ENCODE measurements around the gene UNC45A. TPM values are rescaled to one million over a fixed set of nuclear protein-coding genes. Genes with fewer than 3 reads are reported as not detected.

Gene UNC45A
- total and polyA plus RNA-seq, 4 donors = 13.9 to 31.2 (median 24.9) TPM

DNA sequence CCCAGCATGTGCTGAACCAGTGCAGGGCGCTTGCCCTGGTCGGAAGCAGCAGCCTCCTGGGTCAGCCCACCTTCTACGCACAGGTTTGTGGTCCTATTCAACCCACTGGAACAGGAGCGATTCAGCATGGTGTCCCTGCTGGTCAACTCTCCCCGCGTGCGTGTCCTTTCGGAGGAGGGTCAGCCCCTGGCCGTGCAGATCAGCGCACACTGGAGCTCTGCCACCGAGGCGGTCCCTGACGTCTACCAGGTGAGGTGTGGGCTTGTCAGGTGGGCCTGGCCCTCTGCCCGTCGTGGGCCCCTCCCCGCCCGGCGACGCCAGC, 23.8 kb upstream of the UNC45A start (continued):
- TF ChIP-seq CTCF (IDR thresholded peaks at IDR 0.05; ENCODE audit: low read depth, low read length, missing input control) (no peak), RXRA (IDR thresholded peaks at IDR 0.05) (no peak)

DNA sequence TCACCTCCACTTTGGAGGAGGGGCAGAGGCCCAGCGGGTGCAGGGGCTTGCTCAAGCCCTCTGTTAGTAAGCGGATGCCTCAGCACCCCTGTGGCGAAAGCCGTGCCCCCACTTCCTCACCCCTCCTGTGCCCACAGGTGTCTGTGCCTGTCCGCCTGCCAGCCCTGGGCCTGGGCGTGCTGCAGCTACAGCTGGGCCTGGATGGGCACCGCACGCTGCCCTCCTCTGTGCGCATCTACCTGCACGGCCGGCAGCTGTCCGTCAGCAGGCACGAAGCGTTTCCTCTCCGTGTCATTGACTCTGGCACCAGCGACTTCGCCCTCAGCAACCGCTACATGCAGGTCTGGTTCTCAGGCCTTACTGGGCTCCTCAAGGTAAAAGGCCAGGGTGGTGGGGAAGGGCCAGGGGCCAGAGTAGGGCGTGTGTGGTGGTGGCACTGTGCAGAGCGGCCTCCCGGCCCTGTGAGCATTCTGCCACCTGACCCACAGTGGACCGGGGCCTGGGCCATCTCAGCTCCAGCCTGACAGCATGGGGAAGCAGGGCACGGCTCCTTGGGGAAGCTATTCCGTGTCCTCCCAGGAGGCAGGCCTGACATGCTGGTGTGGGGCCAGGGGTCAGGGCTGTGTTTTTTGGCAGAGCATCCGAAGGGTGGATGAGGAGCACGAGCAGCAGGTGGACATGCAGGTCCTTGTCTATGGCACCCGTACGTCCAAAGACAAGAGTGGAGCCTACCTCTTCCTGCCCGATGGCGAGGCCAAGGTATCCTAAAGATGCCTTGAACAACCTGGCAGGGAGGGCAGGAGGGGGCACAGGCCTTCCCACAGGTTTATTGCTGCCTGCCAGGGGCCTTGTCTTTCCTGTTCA, 22.9 kb upstream of the UNC45A start:
- no peak for DNase-seq (ENCODE audit: low spot score)
- Histone ChIP-seq H3K27me3 (ENCODE audit: control insufficient read depth in 4 of 4, insufficient read depth in 4 of 4, low read length in 3 of 4) (no peaks in the 10 kb centered on the region), H3K4me3 (ENCODE audit: low read depth in 1 of 3, low read length in 3 of 3) (no peak overlapping the region), H3K9me3 (ENCODE audit: control insufficient read depth in 4 of 4, low read length in 3 of 4) (no peaks in the 10 kb centered on the region), H3K4me1 (ENCODE audit: control insufficient read depth in 4 of 4, insufficient read depth in 4 of 4, low read length in 3 of 4) (no peaks in the 10 kb centered on the region), H3K27ac (ENCODE audit: low read depth in 1 of 2, low read length in 2 of 2) (no peak overlapping the region), H3K36me3 (ENCODE audit: control insufficient read depth in 4 of 4, insufficient read depth in 3 of 4, low read depth in 1 of 4, low read length in 3 of 4) (peaks cover 35 to 88% (median 63%) of the 10 kb centered on the region in 4 donors), H3K9ac (ENCODE audit: low read depth in 1 of 2, low read length in 2 of 2) (no peak overlapping the region)
- WGBS = 94% methylated on average over 30 of the region's 30 CpGs
- TF ChIP-seq, protein P1, sequence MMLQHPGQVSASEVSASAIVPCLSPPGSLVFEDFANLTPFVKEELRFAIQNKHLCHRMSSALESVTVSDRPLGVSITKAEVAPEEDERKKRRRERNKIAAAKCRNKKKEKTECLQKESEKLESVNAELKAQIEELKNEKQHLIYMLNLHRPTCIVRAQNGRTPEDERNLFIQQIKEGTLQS (IDR thresholded peaks at IDR 0.05) = no peak
- TF ChIP-seq YY1 (IDR thresholded peaks at IDR 0.05) = no peak

- Histone ChIP-seq H3K9me3 (ENCODE audit: control insufficient read depth in 4 of 4, low read length in 3 of 4) (no peaks in the 10 kb centered on the region), H3K4me1 (ENCODE audit: control insufficient read depth in 4 of 4, insufficient read depth in 4 of 4, low read length in 3 of 4) (no peaks in the 10 kb centered on the region), H3K9ac (ENCODE audit: low read depth in 1 of 2, low read length in 2 of 2) (no peak overlapping the region), H3K4me3 (ENCODE audit: low read depth in 1 of 3, low read length in 3 of 3) (no peak overlapping the region), H3K27ac (ENCODE audit: low read depth in 1 of 2, low read length in 2 of 2) (no peak overlapping the region), H3K27me3 (ENCODE audit: control insufficient read depth in 4 of 4, insufficient read depth in 4 of 4, low read length in 3 of 4) (no peaks in the 10 kb centered on the region), H3K36me3 (ENCODE audit: control insufficient read depth in 4 of 4, insufficient read depth in 3 of 4, low read depth in 1 of 4, low read length in 3 of 4) (peaks cover 34 to 88% (median 63%) of the 10 kb centered on the region in 4 donors)
- TF ChIP-seq SP1 (IDR thresholded peaks at IDR 0.05) (no peak), TAF1 (conservative IDR thresholded peaks at IDR 0.05) (no peak), FOXA1 (IDR thresholded peaks at IDR 0.05) (no peak)
- WGBS = 97% methylated on average over 7 of the region's 7 CpGs
- DNase-seq (ENCODE audit: low spot score) = no peak
Measured at GRCh38 chr15:90912770-90913075, 22.4 kb upstream of the UNC45A start.

DNA sequence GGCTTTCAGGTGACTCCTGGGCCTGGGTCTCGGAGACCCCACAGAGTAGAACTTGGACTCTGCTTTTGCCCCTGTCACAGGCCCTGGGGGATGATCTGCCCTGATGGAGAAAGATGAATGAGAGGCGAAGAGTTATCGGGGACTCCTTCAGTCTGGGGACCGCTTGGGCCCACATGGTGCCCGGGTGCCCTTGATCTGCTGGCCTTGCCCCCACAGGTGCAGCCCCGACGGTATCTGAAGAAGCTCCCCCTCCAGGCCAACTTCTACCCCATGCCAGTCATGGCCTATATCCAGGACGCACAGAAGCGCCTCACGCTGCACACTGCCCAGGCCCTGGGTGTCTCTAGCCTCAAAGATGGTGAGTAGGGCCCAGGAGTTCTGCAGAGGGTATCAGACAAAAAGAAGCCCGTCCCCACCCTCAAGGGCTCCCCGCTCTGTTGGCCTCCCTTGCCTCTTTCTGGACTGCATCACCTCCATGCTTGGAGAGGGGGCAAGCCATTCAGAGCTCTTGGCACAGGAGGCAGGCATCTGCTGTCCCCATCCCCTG, 21.6 kb upstream of the UNC45A start:
- H3K27me3 ChIP-seq (ENCODE audit: control insufficient read depth in 4 of 4, insufficient read depth in 4 of 4, low read length in 3 of 4) = no peaks in the 10 kb centered on the region
- peaks cover 39 to 90% (median 65%) of the 10 kb centered on the region in 4 donors for H3K36me3 ChIP-seq (ENCODE audit: control insufficient read depth in 4 of 4, insufficient read depth in 3 of 4, low read depth in 1 of 4, low read length in 3 of 4)
- H3K4me3 ChIP-seq (ENCODE audit: low read depth in 1 of 3, low read length in 3 of 3) = no peak overlapping the region
- WGBS = 95% methylated on average over 12 of the region's 12 CpGs
- H3K27ac ChIP-seq (ENCODE audit: low read depth in 1 of 2, low read length in 2 of 2) = no peak overlapping the region
- no peak for DNase-seq (ENCODE audit: low spot score)
- TF ChIP-seq HNF4G (IDR thresholded peaks at IDR 0.05) (no peak), REST (IDR thresholded peaks at IDR 0.05) (no peak), JUND (IDR thresholded peaks at IDR 0.05) (no peak), EGR1 (IDR thresholded peaks at IDR 0.05; ENCODE audit: low read depth in 2 of 2) (no peak), SP1 (IDR thresholded peaks at IDR 0.05) (no peak), FOXA2 (IDR thresholded peaks at IDR 0.05) (no peak), RXRA (IDR thresholded peaks at IDR 0.05) (no peak)
- TF ChIP-seq, protein P2, sequence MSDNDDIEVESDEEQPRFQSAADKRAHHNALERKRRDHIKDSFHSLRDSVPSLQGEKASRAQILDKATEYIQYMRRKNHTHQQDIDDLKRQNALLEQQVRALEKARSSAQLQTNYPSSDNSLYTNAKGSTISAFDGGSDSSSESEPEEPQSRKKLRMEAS (IDR thresholded peaks at IDR 0.05) = no peak
- H3K9me3 ChIP-seq (ENCODE audit: control insufficient read depth in 4 of 4, low read length in 3 of 4) = no peaks in the 10 kb centered on the region
- H3K4me1 ChIP-seq (ENCODE audit: control insufficient read depth in 4 of 4, insufficient read depth in 4 of 4, low read length in 3 of 4) = no peaks in the 10 kb centered on the region
- H3K9ac ChIP-seq (ENCODE audit: low read depth in 1 of 2, low read length in 2 of 2) = no peak overlapping the region
